PC-3 (cell line): ENCODE results near the gene SLC6A9. TPM values are rescaled to one million over a fixed set of nuclear protein-coding genes. Genes with fewer than 3 reads are reported as not detected.

Experiments
- ATAC-seq: fragments of 200-7000 bp; cut with Tn5 transposase; 2 replicates; pipeline ENCODE4 v1.9.1; 2020; ENCODE audit warnings: mild to moderate bottlenecking, moderate library complexity
- BruUV-seq: library from RNA; stranded (reverse); fragments of 400-500 nt; replicated peaks from 2 replicates; lab custom pipeline; 2021; lab: Mats Ljungman, UMichigan
- CTCF ChIA-PET: fragments of 300-600 bp; sonication (Branson Sonifier 250); formaldehyde crosslinking; loops from one replicate; lab custom pipeline; 2022; ENCODE audit warnings: antibody characterized with exemption; lab: Charles Lee
- POLR2A ChIA-PET: fragments of 300-600 bp; sonication (Branson Sonifier 250); formaldehyde crosslinking; loops from one replicate; lab custom pipeline; 2022; ENCODE audit warnings: antibody characterized with exemption; ENCODE audit not compliant: unreplicated experiment; lab: Charles Lee
- DNase-seq: peaks from one replicate; pipeline ENCODE4 v3.0.0-alpha.2; 2015
- H2AFZ ChIP-seq: fragments of 300-600 bp; sonication (generic); 2 replicates; pipeline ENCODE4 v1.6.0; 2016; ENCODE audit warnings: antibody characterized with exemption, low read length
- H3F3A ChIP-seq: fragments of 300-600 bp; sonication (generic); one replicate; pipeline ENCODE4 v1.6.0; 2017; ENCODE audit warnings: antibody characterized with exemption, low read length, control low read depth, mild to moderate bottlenecking; ENCODE audit not compliant: unreplicated experiment
- H3K27ac ChIP-seq: fragments of 300-600 bp; sonication (generic); 2 replicates; pipeline ENCODE4 v1.5.1; 2016; ENCODE audit warnings: mild to moderate bottlenecking, low read length
- H3K27me3 ChIP-seq: fragments of 300-600 bp; sonication (generic); 2 replicates; pipeline ENCODE4 v1.6.1; 2016; ENCODE audit warnings: low read length, mixed read lengths
- H3K36me3 ChIP-seq: fragments of 300-600 bp; sonication (generic); 2 replicates; pipeline ENCODE4 v1.6.1; 2016; ENCODE audit warnings: low read depth, mixed run types, low read length, mixed read lengths
- H3K4me1 ChIP-seq: fragments of 300-600 bp; sonication (generic); 2 replicates; pipeline ENCODE4 v1.5.1; 2016; ENCODE audit warnings: low read length; ENCODE audit not compliant: insufficient read depth
- H3K4me2 ChIP-seq: fragments of 300-600 bp; sonication (generic); 2 replicates; pipeline ENCODE4 v1.6.0; 2016; ENCODE audit warnings: low read length
- H3K4me3 ChIP-seq: fragments of 300-600 bp; sonication (generic); 2 replicates; pipeline ENCODE4 v1.5.1; 2016; ENCODE audit warnings: mild to moderate bottlenecking, low read length, mixed read lengths
- H3K79me2 ChIP-seq: fragments of 300-600 bp; sonication (generic); 2 replicates; pipeline ENCODE4 v1.6.1; 2017; ENCODE audit warnings: low read length, mixed read lengths
- H3K9ac ChIP-seq: fragments of 300-600 bp; sonication (generic); 2 replicates; pipeline ENCODE4 v1.6.0; 2016; ENCODE audit warnings: mild to moderate bottlenecking, low read length
- H3K9me2 ChIP-seq: fragments of 300-600 bp; sonication (generic); replicated peaks from 2 replicates; pipeline ENCODE4 v1.6.1; 2016; ENCODE audit warnings: mixed run types, low read length, mixed read lengths
- H3K9me3 ChIP-seq: fragments of 300-600 bp; sonication (generic); 2 replicates; pipeline ENCODE4 v1.6.1; 2016; ENCODE audit warnings: low read length, mixed read lengths
- H4K20me1 ChIP-seq: fragments of 300-600 bp; sonication (generic); 2 replicates; pipeline ENCODE4 v1.6.1; 2016; ENCODE audit warnings: low read length, mixed read lengths
- CTCF ChIP-seq: fragments of 300-600 bp; sonication (generic); conservative IDR thresholded peaks from 2 replicates; pipeline ENCODE4 v1.5.1; 2017; ENCODE audit warnings: antibody characterized with exemption, low read depth, mild to moderate bottlenecking, low read length
- EZH2 ChIP-seq: fragments of 300-600 bp; sonication (generic); IDR thresholded peaks from one replicate; pipeline ENCODE4 v1.6.1; 2017; ENCODE audit warnings: antibody characterized with exemption, mild to moderate bottlenecking, low read length; ENCODE audit not compliant: unreplicated experiment
- EZH2phosphoT487 ChIP-seq: fragments of 300-600 bp; sonication (generic); IDR thresholded peaks from 2 replicates; pipeline ENCODE4 v1.6.1; 2018; ENCODE audit warnings: mild to moderate bottlenecking, antibody characterized with exemption, low read length, borderline replicate concordance
- intact Hi-C: fragments of 100-400 bp; cut with micrococcal nuclease; formaldehyde crosslinking; loops from 2 replicates; pipeline ENCODE4 v1.9.0; 2023
- total RNA-seq: library from RNA; depleted of rRNA; stranded (reverse); fragments of >200 nt; gene quantifications from 2 replicates; pipeline ENCODE4 v1.2.3, GENCODE V29; 2014

SLC6A9 gene
- total RNA-seq, 1 experiment from 2014 or later = 11.2 TPM

DNA sequence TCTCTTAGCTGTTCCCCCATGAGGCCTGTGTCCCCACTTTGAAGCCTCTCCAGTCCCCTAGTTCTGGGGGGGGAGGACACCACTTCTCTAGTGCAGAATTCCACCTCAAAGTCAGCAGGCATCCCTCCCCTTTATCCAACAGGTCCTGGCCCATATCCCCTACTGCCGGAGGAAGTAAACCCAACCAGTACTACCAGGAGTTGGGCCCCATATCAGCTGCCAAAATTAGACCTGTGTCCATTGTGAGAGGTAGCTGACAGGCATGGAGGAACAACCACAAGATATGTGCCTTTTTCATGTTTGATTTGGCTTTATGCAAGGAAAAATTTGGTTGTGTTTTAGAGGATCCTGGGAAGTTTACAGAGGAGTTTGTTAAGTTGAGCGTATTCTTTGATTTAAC, 22.1 kb upstream of the SLC6A9 start:
- ATAC-seq = no peak
- CTCF ChIA-PET = no interaction called here

DNA sequence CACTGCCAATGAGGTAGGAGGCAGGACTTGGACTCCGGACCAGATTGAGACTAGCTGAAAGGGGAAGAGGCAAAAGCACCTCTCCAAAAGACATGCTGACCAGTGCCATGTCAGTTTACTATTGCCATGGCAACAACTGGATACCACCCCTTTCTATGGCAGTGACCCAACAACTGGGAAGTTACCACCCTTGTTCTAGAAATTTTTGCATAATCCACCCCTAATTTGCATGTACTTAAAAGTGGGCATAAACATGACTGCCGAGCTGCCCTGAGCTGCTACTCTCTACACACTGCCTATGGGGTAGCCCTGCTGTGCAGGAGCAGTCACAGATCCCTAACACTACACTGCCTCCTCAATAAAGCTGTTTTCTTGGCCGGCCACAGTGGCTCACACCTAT, 19.0 kb upstream of the SLC6A9 start:
- Histone ChIP-seq H3K9me2 (no peaks in the 10 kb centered on the region), H4K20me1 (no peaks in the 10 kb centered on the region), H3K9me3 (no peaks in the 10 kb centered on the region), H3K27ac (peak overlapping the region; percentile 98), H3K4me3 (no peak overlapping the region; the same call in 1 of the 2 replicates), H3K27me3 (no peaks in the 10 kb centered on the region), H3K36me3 (no peaks in the 10 kb centered on the region), H3K79me2 (no peaks in the 10 kb centered on the region), H3K4me1 (peaks cover 34% of the 10 kb centered on the region), H3K4me2 (peak overlapping the region; percentile 79), H3K9ac (peak overlapping the region; percentile 43), H2AFZ (no peak overlapping the region), H3F3A (peaks cover 21% of the 10 kb centered on the region)
- no TSS peak for BruUV-seq
- no peak for TF ChIP-seq CTCF
- no peak for TF ChIP-seq EZH2phosphoT487
- TF ChIP-seq EZH2 = no peak
- DNase-seq = peak; percentile 40
- POLR2A ChIA-PET = no interaction called here
- CTCF ChIA-PET = no interaction called here
- no peak for ATAC-seq
- intact Hi-C loops = no loop called here

More for the DNA sequence above, 22.1 kb upstream of the SLC6A9 start:
- Histone ChIP-seq H3K4me2 (no peak overlapping the region), H2AFZ (no peak overlapping the region), H3K9me3 (no peaks in the 10 kb centered on the region), H3K4me3 (no peak overlapping the region), H3K27ac (no peak overlapping the region), H3K79me2 (no peaks in the 10 kb centered on the region), H3K9me2 (no peaks in the 10 kb centered on the region), H3K27me3 (no peaks in the 10 kb centered on the region), H3K4me1 (peaks cover 21% of the 10 kb centered on the region), H3K36me3 (no peaks in the 10 kb centered on the region), H3K9ac (no peak overlapping the region), H4K20me1 (no peaks in the 10 kb centered on the region), H3F3A (peaks cover 7% of the 10 kb centered on the region)
- no peak for DNase-seq
- BruUV-seq = no TSS peak
- intact Hi-C loops = no loop called here
- POLR2A ChIA-PET = no interaction called here
- no peak for TF ChIP-seq CTCF

DNA sequence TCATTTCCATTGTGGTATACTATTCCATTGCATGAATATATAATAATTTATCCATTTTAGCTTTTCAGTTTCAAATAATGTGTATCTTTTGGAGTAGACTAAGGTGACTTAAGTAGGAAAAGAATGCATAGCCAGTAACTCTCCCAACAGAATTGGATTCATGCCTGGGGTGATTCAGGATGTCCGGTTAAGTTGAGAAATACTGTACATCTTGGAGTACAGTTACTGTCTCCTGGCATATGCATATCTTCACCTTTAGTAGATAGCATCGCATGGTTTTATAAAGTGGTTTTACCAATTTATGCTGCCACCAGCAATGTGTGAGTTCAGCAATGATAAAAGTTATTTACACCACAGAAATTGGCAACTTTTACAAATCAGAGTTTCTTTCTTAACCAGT, 18.6 kb upstream of the SLC6A9 start:
- BruUV-seq = no TSS peak
- peak overlapping the region; percentile 79 for H3K4me2 ChIP-seq
- intact Hi-C loops = loop anchor here (2.0 to 5.0 kb wide), 2 partner anchors 105 to 162 kb away; partner anchors contain the start of gene DMAP1
- no peaks in the 10 kb centered on the region for H3K27me3 ChIP-seq
- no peaks in the 10 kb centered on the region for H4K20me1 ChIP-seq
- DNase-seq = peak; percentile 96
- no peaks in the 10 kb centered on the region for H3K9me3 ChIP-seq
- ATAC-seq = peak; percentile 60
- H3F3A ChIP-seq = peaks cover 21% of the 10 kb centered on the region
- peaks cover 39% of the 10 kb centered on the region for H3K4me1 ChIP-seq
- H3K27ac ChIP-seq = peak overlapping the region; percentile 98
- H3K4me3 ChIP-seq = peak overlapping the region; percentile 51; the same call in 1 of the 2 replicates
- no peaks in the 10 kb centered on the region for H3K36me3 ChIP-seq
- TF ChIP-seq EZH2phosphoT487 (no peak), CTCF (no peak), EZH2 (no peak)
- H3K79me2 ChIP-seq = no peaks in the 10 kb centered on the region
- POLR2A ChIA-PET = no interaction called here
- CTCF ChIA-PET = no interaction called here
- no peaks in the 10 kb centered on the region for H3K9me2 ChIP-seq
- peak overlapping the region; percentile 86 for H3K9ac ChIP-seq
- no peak overlapping the region for H2AFZ ChIP-seq
